Large intestine (tissue), 3 donors: Measurements from ENCODE around the gene SLCO4A1. TPM values are rescaled to one million over a fixed set of nuclear protein-coding genes. Genes with fewer than 3 reads are reported as not detected.

Experiments
- DNase-seq, 2 donors: peaks; one replicate each; pipeline versions ENCODE4 v3.0.0 to v3.0.0-alpha.2; 2013
- H3K27ac ChIP-seq: one replicate; pipeline ENCODE4 v1.5.1; 2013; ENCODE audit warnings: low read length
- H3K27me3 ChIP-seq: 2 replicates; pipeline ENCODE4 v1.6.1; 2013; ENCODE audit warnings: low read length; ENCODE audit not compliant: control insufficient read depth, insufficient read depth
- H3K36me3 ChIP-seq: 2 replicates; pipeline ENCODE4 v1.6.1; 2013; ENCODE audit warnings: low read length; ENCODE audit not compliant: control insufficient read depth, insufficient read depth
- H3K4me1 ChIP-seq: one replicate; pipeline ENCODE4 v1.6.1; 2013; ENCODE audit warnings: low read length; ENCODE audit not compliant: control insufficient read depth, insufficient read depth
- H3K4me3 ChIP-seq: one replicate; pipeline ENCODE4 v1.5.1; 2013; ENCODE audit warnings: low read length
- H3K9me3 ChIP-seq: one replicate; pipeline ENCODE4 v1.6.1; 2013; ENCODE audit warnings: mild to moderate bottlenecking, low read depth, low read length, moderate library complexity; ENCODE audit not compliant: control insufficient read depth
- WGBS: methylation state at CpG from one replicate; pipeline ENCODE4 v1.1.5; 2013; ENCODE audit warnings: low lambda C conversion rate; ENCODE audit not compliant: insufficient coverage; 5-methylcytosine and 5-hydroxymethylcytosine counted together
- polyA plus RNA-seq: library from polyadenylated mRNA; unstranded; fragments of 120-200 nt; gene quantifications from one replicate; pipeline ENCODE4 v1.2.1, GENCODE V29; 2013

SLCO4A1 gene
- polyA plus RNA-seq, 1 donor: 1.4 TPM

- Histone ChIP-seq H3K9me3 (no peaks in the 10 kb centered on the region), H3K4me3 (no peak overlapping the region), H3K27ac (no peak overlapping the region), H3K36me3 (no peaks in the 10 kb centered on the region), H3K4me1 (peaks cover 7% of the 10 kb centered on the region), H3K27me3 (peaks cover 50% of the 10 kb centered on the region)
- no CpG with 5 or more reads among the region's 31 CpGs for WGBS
- DNase-seq: peak in 1 of 2 donors; percentile 20
Measured at GRCh38 chr20:62606551-62607201, 35.6 kb upstream of the SLCO4A1 start.

DNA sequence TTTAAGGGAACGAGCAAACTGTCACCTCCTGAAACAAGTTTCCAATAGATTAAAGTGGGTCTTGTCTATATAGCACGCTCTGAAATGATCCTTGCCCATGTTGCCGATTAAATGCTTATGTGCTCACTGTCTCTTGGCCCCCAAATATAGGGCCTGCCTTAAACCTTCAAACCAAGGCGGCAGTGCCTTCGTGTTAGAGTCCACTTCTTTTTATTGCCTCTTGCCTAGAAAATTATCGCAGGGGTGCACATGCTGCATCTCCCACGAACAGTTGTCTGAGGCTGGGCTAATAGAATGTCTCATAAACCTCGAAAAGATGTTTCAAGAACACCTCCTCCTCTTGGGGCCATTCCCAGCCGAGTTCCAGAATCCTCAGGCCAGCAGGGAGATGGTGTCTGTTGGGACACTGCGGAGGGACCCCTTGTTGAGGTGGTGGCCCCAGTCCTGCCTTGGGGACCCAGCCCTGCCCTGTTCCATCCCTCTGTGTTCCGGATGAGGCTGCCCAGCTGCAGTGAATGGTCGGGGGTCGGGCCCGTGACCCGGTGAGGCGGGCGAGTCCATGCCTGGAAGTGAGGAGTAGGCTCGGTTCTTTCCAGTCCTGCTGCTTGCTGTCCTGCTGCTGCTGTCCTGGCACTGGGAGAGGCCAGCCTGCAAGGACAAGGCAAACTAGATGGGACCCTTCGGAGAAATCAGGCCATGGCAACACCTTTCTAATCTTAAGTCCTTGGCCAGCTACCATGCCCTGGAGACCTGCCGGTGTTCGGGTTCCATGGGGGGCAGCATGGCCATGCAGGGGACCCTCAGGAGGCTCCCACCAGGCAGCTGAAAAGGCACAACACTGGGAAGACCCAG lies 34.7 kb upstream of the SLCO4A1 start:
- no peak overlapping the region for H3K27ac ChIP-seq
- no peak for DNase-seq
- peaks cover 7% of the 10 kb centered on the region for H3K4me1 ChIP-seq
- no peak overlapping the region for H3K4me3 ChIP-seq
- H3K27me3 ChIP-seq: peaks cover 46% of the 10 kb centered on the region
- no peaks in the 10 kb centered on the region for H3K36me3 ChIP-seq
- WGBS: no CpG with 5 or more reads among the region's 21 CpGs
- no peaks in the 10 kb centered on the region for H3K9me3 ChIP-seq

GRCh38 chr20:62608218-62608565 lies 34.1 kb upstream of the SLCO4A1 start:
- H3K4me1 ChIP-seq: peaks cover 7% of the 10 kb centered on the region
- WGBS: no CpG with 5 or more reads among the region's 14 CpGs
- no peaks in the 10 kb centered on the region for H3K9me3 ChIP-seq
- no peak overlapping the region for H3K4me3 ChIP-seq
- no peak for DNase-seq
- H3K27me3 ChIP-seq: peaks cover 46% of the 10 kb centered on the region
- no peaks in the 10 kb centered on the region for H3K36me3 ChIP-seq
- H3K27ac ChIP-seq: no peak overlapping the region

DNA sequence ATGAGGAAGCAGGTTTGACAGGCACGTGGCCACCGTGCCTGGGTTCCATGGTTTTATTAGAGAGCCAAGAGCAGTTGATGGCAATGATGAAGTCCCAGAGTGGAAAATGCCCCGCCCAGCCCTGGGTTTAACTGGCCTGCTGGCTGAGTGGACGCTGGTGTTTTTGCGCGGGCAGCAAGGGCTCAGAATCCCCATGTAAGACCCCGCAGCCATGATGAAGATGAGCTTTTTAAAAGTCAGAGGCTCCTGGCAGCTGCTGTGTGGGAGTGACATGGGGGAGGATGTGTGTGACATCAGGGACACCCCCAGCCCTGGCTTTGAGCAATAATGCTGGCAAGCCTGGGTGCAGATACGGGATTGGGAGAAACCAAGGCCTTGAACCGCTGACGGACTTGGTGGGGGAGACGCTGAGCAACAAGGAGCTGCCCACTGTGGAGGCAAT lies 33.0 kb upstream of the SLCO4A1 start:
- no peaks in the 10 kb centered on the region for H3K36me3 ChIP-seq
- no peaks in the 10 kb centered on the region for H3K9me3 ChIP-seq
- peaks cover 41% of the 10 kb centered on the region for H3K27me3 ChIP-seq
- no CpG with 5 or more reads among the region's 11 CpGs for WGBS
- H3K4me1 ChIP-seq: peaks cover 7% of the 10 kb centered on the region
- no peak overlapping the region for H3K4me3 ChIP-seq
- H3K27ac ChIP-seq: no peak overlapping the region
- DNase-seq: no peak

GRCh38 chr20:62609811-62610757 lies 32.2 kb upstream of the SLCO4A1 start:
- no peak overlapping the region for H3K4me3 ChIP-seq
- WGBS: no CpG with 5 or more reads among the region's 22 CpGs
- no peaks in the 10 kb centered on the region for H3K36me3 ChIP-seq
- H3K9me3 ChIP-seq: no peaks in the 10 kb centered on the region
- H3K27me3 ChIP-seq: peaks cover 37% of the 10 kb centered on the region
- H3K27ac ChIP-seq: no peak overlapping the region
- no peak for DNase-seq
- H3K4me1 ChIP-seq: peaks cover 7% of the 10 kb centered on the region

DNA sequence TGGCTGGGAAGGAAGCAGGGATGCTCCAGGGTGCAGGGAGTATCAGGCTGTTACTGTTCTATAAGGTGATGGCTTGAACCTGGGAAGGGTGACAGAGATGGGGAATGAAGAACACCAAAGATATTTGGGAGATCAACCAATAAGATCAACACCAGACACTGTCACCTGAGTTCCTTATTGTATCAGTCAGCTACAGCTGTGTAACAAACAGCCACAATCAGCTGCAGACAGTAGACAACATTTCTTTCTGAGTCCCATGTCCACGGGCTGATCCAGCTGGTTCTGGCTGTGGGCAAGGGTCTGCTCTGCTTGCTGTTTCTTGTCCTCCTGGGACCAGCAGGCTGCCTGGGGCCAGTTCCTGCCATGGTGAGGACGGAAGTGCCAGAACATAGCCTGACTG lies 31.3 kb upstream of the SLCO4A1 start:
- H3K27ac ChIP-seq: no peak overlapping the region
- H3K4me1 ChIP-seq: peaks cover 4% of the 10 kb centered on the region
- no peaks in the 10 kb centered on the region for H3K36me3 ChIP-seq
- no peaks in the 10 kb centered on the region for H3K9me3 ChIP-seq
- peaks cover 33% of the 10 kb centered on the region for H3K27me3 ChIP-seq
- no CpG with 5 or more reads among the region's 2 CpGs for WGBS
- H3K4me3 ChIP-seq: no peak overlapping the region
- DNase-seq: no peak

DNA sequence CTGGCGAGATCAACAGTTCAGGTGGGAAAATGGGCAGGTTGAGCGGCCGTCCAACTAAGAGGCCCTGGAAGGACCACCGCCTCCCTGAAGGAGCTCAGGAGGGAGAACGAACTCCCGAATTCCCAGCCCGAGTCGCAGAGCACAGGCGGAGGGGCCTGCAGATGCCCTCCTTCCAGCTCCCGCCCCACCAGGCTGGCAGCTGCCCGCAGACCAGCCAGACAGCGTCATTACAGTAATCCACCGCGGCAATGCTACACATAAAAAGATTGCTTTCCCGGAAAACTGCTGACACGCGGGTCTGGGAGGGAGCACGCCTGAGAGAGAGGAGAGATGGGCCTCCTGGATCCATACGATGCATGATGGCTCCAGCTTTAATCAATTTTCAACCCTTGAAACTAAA lies 30.5 kb upstream of the SLCO4A1 start:
- H3K4me3 ChIP-seq: no peak overlapping the region
- no peak for DNase-seq
- no peak overlapping the region for H3K27ac ChIP-seq
- no peaks in the 10 kb centered on the region for H3K9me3 ChIP-seq
- H3K36me3 ChIP-seq: no peaks in the 10 kb centered on the region
- H3K27me3 ChIP-seq: peaks cover 26% of the 10 kb centered on the region
- no CpG with 5 or more reads among the region's 19 CpGs for WGBS
- H3K4me1 ChIP-seq: peaks cover 4% of the 10 kb centered on the region

GRCh38 chr20:62614085-62614960 lies 28.0 kb upstream of the SLCO4A1 start:
- 83% methylated on average over 3 of the region's 36 CpGs for WGBS
- no peaks in the 10 kb centered on the region for H3K36me3 ChIP-seq

GRCh38 chr20:62614961-62615680 lies 27.2 kb upstream of the SLCO4A1 start:
- no CpG with 5 or more reads among the region's 34 CpGs for WGBS
- H3K27ac ChIP-seq: no peak overlapping the region
- H3K27me3 ChIP-seq: peaks cover 13% of the 10 kb centered on the region
- no peak for DNase-seq
- peaks cover 4% of the 10 kb centered on the region for H3K4me1 ChIP-seq
- H3K36me3 ChIP-seq: no peaks in the 10 kb centered on the region
- H3K4me3 ChIP-seq: no peak overlapping the region
- no peaks in the 10 kb centered on the region for H3K9me3 ChIP-seq

More at GRCh38 chr20:62614085-62614960, 28.0 kb upstream of the SLCO4A1 start:
- H3K27ac ChIP-seq: no peak overlapping the region
- no peaks in the 10 kb centered on the region for H3K9me3 ChIP-seq
- H3K4me1 ChIP-seq: peaks cover 4% of the 10 kb centered on the region
- no peak for DNase-seq
- H3K4me3 ChIP-seq: no peak overlapping the region
- peaks cover 20% of the 10 kb centered on the region for H3K27me3 ChIP-seq
